Esophagus squamous epithelium (tissue), 5 donors: ENCODE results near the gene GSTO2. TPM values are rescaled to one million over a fixed set of nuclear protein-coding genes. Genes with fewer than 3 reads are reported as not detected.
A peak's percentile ranks its signal among the peaks of the same experiment; 100 is the strongest.

Source experiments
- DNase-seq: peaks from one replicate; lab custom pipeline; 2025; lab: John Stamatoyannopoulos, UW
- H3K27ac ChIP-seq, 4 donors: fragments of 200-600 bp; sonication (generic); one replicate each; pipeline ENCODE4 v1.5.1; 2016 to 2019; ENCODE audit warnings: mild to moderate bottlenecking in 1 of 4
- H3K27me3 ChIP-seq, 4 donors: fragments of 200-600 bp; sonication (generic); 1 replicate in 3 of 4; 2 replicates in 1 of 4; pipeline versions ENCODE4 v1.5.1 to v1.6.0; 2017 to 2021; ENCODE audit warnings: antibody characterized with exemption in 1 of 4
- H3K36me3 ChIP-seq, 3 donors: fragments of 200-600 bp; sonication (generic); one replicate each; pipeline ENCODE4 v1.5.1; 2016 to 2019
- H3K4me1 ChIP-seq, 3 donors: fragments of 200-600 bp; sonication (generic); one replicate each; pipeline ENCODE4 v1.5.1; 2017 to 2019
- H3K4me3 ChIP-seq, 4 donors: fragments of 200-600 bp; sonication (generic); 1 replicate in 3 of 4; 2 replicates in 1 of 4; pipeline ENCODE4 v1.5.1; 2016 to 2019; ENCODE audit warnings: mild to moderate bottlenecking in 2 of 4, moderate library complexity in 1 of 4
- H3K9me3 ChIP-seq, 3 donors: fragments of 200-600 bp; sonication (generic); one replicate each; pipeline ENCODE4 v1.5.1; 2016 to 2019
- POLR2A ChIP-seq, 4 donors: fragments of 450-650 bp; IDR thresholded peaks; one replicate each; pipeline ENCODE4 v1.6.1; 2017; ENCODE audit warnings: antibody characterized with exemption in 4 of 4, mild to moderate bottlenecking in 4 of 4, moderate library complexity in 3 of 4
- WGBS, 2 donors: methylation state at CpG; one replicate each; pipeline ENCODE4 v1.1.5; 2018; 5-methylcytosine and 5-hydroxymethylcytosine counted together
- intact Hi-C: fragments of 100-400 bp; cut with DNase I; formaldehyde crosslinking; loops from one replicate; pipeline ENCODE4 v1.15.0; 2022
- total RNA-seq, 4 donors: library from RNA; depleted of rRNA; stranded (reverse); fragments of >200 nt; gene quantifications; one replicate each; pipeline ENCODE4 v1.1.0, GENCODE V29; 2016
- TF ChIP-seq, protein P1 (sequence below), 6 experiments: fragments of 450-650 bp in 4 of 6; fragments of 200-600 bp in 2 of 6; sonication (generic) in 2 of 6; IDR thresholded peaks; one replicate each; pipeline ENCODE4 v1.5.1; 2016 to 2019; ENCODE audit warnings: antibody characterized with exemption in 6 of 6, mild to moderate bottlenecking in 4 of 6, moderate library complexity in 4 of 6
- donor health status: DM: yes; HTN: yes; CAD: no.

GSTO2 gene
- total RNA-seq, 4 donors from 2014 or later = 6.1 to 20.6 (median 13.8) TPM

DNA sequence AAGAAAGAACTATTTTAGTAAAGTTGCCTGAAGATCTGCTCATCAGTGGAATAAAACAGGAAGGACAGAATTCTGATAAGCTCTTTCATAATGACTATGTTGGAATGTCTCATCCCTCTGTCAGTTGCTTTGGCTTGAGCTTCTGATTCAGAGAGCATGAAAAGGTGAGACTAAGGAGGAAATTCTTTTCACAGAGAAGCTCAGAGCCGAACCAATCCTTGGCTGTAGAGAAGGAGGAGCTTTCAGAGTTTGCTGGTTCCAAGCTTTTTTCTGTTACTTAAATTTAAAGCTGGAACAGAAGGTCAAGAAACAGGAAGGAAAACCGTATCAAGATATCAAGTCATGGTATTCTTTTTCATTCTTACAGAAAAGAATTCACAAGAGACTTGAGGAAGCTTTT lies 24.0 kb downstream of the GSTO2 start:
- DNase-seq = no peak
- Histone ChIP-seq H3K36me3 (no peaks in the 10 kb centered on the region), H3K4me1 (peaks cover 0 to 16% (median 0%) of the 10 kb centered on the region in 3 donors), H3K27ac (peak overlapping the region in 2 of 4 donors; percentile 12 to 14), H3K27me3 (no peaks in the 10 kb centered on the region), H3K9me3 (no peaks in the 10 kb centered on the region), H3K4me3 (no peak overlapping the region)
- TF ChIP-seq POLR2A (IDR thresholded peaks at IDR 0.05) = no peak
- TF ChIP-seq, protein P1, sequence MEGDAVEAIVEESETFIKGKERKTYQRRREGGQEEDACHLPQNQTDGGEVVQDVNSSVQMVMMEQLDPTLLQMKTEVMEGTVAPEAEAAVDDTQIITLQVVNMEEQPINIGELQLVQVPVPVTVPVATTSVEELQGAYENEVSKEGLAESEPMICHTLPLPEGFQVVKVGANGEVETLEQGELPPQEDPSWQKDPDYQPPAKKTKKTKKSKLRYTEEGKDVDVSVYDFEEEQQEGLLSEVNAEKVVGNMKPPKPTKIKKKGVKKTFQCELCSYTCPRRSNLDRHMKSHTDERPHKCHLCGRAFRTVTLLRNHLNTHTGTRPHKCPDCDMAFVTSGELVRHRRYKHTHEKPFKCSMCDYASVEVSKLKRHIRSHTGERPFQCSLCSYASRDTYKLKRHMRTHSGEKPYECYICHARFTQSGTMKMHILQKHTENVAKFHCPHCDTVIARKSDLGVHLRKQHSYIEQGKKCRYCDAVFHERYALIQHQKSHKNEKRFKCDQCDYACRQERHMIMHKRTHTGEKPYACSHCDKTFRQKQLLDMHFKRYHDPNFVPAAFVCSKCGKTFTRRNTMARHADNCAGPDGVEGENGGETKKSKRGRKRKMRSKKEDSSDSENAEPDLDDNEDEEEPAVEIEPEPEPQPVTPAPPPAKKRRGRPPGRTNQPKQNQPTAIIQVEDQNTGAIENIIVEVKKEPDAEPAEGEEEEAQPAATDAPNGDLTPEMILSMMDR (IDR thresholded peaks at IDR 0.05) = no peak
- WGBS, 2 donors = 42 to 45% methylated on average over 2 of the region's 2 CpGs
- intact Hi-C loops = loop anchor here (5.0 kb wide), 1 partner anchor 59 kb away; the partner anchor contains the start of gene CFAP58

DNA sequence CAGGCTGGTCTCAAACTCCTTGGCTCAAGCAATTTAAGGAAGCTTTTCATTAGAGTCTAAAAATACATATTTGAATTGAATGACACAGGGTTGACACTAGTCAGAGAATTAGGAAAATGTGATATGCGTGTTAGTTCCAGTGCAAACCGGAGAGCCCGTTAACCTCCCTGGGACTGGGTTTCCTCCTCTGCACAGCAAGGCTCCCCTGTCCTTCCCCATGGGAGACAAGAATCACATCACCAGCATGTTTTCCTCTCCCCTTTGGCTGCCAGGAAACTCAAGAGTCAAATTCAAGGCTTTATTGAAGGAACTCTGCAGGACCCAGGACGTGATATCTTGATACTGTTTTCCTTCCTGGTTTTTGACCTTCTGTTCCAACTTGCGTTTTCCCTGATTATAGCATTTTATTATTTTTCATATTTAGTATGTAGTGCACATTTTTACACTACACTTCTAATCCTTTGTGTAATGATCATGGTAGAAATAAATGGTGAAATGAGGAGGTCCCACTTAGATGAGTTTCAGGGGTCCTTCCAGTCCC lies 24.9 kb downstream of the GSTO2 start:
- Histone ChIP-seq H3K36me3 (no peaks in the 10 kb centered on the region), H3K4me1 (peaks cover 0 to 19% (median 0%) of the 10 kb centered on the region in 3 donors), H3K27me3 (no peaks in the 10 kb centered on the region), H3K27ac (no peak overlapping the region), H3K4me3 (no peak overlapping the region), H3K9me3 (no peaks in the 10 kb centered on the region)
- no peak for DNase-seq
- 94 to 95% methylated on average over 5 of the region's 5 CpGs for WGBS, 2 donors
- no peak for TF ChIP-seq POLR2A (IDR thresholded peaks at IDR 0.05)
- TF ChIP-seq, protein P1 (IDR thresholded peaks at IDR 0.05) = no peak
- intact Hi-C loops = loop anchor here (5.0 kb wide), 1 partner anchor 58 kb away; the partner anchor contains the start of gene CFAP58

DNA sequence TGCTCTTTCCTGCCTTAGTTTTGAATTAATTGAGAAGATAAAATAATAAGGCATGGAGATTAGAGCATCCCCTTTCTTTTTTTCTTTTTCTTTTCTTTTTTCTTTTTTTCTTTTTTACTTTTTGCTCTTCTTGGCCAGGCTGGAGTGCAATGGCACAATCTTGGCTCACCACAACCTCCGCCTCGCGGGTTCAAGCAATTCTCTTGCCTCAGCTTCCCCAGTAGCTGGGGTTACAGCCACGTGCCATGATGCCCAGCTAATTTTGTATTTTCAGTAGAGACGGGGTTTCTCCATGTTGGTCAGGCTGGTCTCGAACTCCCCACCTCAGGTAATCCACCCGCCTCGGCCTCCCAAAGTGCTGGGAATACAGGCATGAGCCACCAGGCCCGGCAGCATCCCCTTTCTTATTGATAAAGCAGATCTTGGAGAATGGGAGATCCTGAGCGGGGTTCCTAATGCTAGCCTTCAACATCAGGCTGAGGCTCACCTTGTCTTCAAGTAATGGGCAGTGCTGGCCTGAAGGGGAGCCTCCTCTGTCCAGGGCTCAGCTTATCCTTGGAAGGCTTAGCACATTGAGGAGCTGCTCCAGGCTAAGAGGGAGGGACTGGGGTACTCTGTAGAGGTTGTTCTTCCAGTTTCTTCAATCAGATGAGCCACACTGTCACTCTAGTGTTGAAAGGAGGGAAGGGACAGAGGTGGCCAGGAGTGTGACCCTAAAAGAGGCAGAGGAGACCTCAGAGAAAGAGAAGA lies 27.9 kb downstream of the GSTO2 start:
- H3K4me3 ChIP-seq = no peak overlapping the region
- intact Hi-C loops = no loop called here
- TF ChIP-seq, protein P1 (IDR thresholded peaks at IDR 0.05) = no peak
- TF ChIP-seq POLR2A (IDR thresholded peaks at IDR 0.05) = no peak

DNA sequence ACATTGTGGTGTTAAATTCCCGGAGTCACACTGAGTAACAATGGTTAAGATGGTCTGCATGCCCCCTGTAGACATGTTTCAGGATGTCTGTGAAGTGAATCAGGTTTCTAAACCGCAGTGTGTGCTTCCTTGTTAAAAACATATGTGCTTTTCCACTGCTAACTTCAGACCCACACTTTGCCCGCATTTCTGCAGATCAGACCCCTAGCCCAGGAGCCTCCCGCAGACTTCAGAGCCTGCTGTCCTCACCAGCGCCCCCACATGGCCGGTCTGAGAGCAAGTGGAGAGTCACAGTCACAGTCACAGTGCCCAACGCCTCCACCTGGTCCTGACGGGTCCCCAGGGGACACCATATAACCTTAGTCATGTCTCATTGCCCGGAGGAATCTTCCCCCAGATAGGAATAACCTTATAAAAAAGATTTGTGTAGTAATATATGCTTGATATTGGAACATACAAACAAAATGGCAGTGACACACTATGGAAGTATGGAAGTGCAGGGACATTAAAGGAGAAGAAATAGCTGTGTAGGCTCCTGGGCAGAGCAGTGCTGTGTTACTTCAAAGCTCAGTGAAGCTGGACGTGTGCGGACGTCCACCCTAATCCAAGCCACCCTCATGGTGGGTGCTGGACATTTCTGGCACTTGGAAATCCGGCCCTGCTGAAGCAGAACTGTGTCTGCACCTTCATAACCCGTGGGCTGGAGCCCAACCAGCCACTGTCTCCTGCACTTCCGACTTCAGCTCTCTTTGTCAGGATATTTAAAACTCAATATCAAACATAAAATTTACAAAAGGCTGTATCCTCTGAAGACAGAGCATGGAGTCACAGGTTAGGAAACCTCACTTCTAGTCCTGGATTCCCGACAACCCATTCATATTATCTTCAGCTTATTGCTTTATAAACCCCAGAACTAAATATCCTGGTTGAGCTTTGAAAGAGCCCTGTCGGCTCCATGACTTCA lies 29.0 kb downstream of the GSTO2 start:
- DNase-seq = no peak
- no peak overlapping the region for H3K27ac ChIP-seq
- TF ChIP-seq, protein P1 (IDR thresholded peaks at IDR 0.05) = peak in 1 of 6 experiments; percentile 10
- no peak for TF ChIP-seq POLR2A (IDR thresholded peaks at IDR 0.05)
- no peaks in the 10 kb centered on the region for H3K27me3 ChIP-seq
- H3K4me1 ChIP-seq = peaks cover 4 to 33% (median 14%) of the 10 kb centered on the region in 3 donors
- intact Hi-C loops = no loop called here
- no peak overlapping the region for H3K4me3 ChIP-seq
- H3K36me3 ChIP-seq = no peaks in the 10 kb centered on the region
- no peaks in the 10 kb centered on the region for H3K9me3 ChIP-seq
- 73 to 75% methylated on average over 14 to 17 of the region's 17 CpGs for WGBS, 2 donors

More for the DNA sequence above, 27.9 kb downstream of the GSTO2 start:
- no peaks in the 10 kb centered on the region for H3K36me3 ChIP-seq
- peaks cover 4 to 35% (median 14%) of the 10 kb centered on the region in 3 donors for H3K4me1 ChIP-seq
- DNase-seq = no peak
- no peaks in the 10 kb centered on the region for H3K27me3 ChIP-seq
- H3K27ac ChIP-seq = no peak overlapping the region
- no peaks in the 10 kb centered on the region for H3K9me3 ChIP-seq
- 84 to 96% methylated on average over 4 to 10 of the region's 10 CpGs for WGBS, 2 donors
